HepG2 (cell line): ENCODE measurements around the gene DYSF. TPM values are rescaled to one million over a fixed set of nuclear protein-coding genes. Genes with fewer than 3 reads are reported as not detected.
A peak's percentile ranks its signal among the peaks of the same experiment; 100 is the strongest.

Source experiments
- ATAC-seq: fragments of 200-7000 bp; cut with Tn5 transposase; 3 replicates; pipeline ENCODE4 v1.9.1; 2020; ENCODE audit warnings: mild to moderate bottlenecking, moderate library complexity
- BruUV-seq: library from RNA; stranded (reverse); fragments of 400-500 nt; replicated peaks from 2 replicates; lab custom pipeline; 2021; lab: Mats Ljungman, UMichigan
- CTCF ChIA-PET: fragments of 300-600 bp; formaldehyde crosslinking; extraction: SDS; loops from one replicate; lab custom pipeline; 2021; ENCODE audit warnings: low total read pairs, inconsistent platforms, low intra/inter-chr PET ratio; lab: Yijun Ruan, JAX
- POLR2A ChIA-PET: fragments of 350-600 bp; sonication (Branson Sonifier 250); formaldehyde crosslinking; loops from one replicate; lab custom pipeline; 2020; ENCODE audit warnings: antibody characterized with exemption, inconsistent platforms; lab: Yijun Ruan, JAX
- DNase-seq: peaks from one replicate; pipeline ENCODE4 v3.0.0-alpha.2; 2015; ENCODE audit warnings: low spot score
- FAIRE-seq: peaks from 3 replicates; lab custom pipeline; 2011; peaks lifted over from hg19 to GRCh38; lab: Jason Lieb, UNC
- H2AFZ ChIP-seq: one replicate; pipeline ENCODE4 v1.6.1; 2011; ENCODE audit warnings: low read length, inconsistent platforms
- H3K27ac ChIP-seq: fragments of 300-600 bp; 3 replicates; pipeline ENCODE4 v1.8.0; 2011; ENCODE audit warnings: mixed run types, mild to moderate bottlenecking, mixed read lengths, low read length, inconsistent platforms; ENCODE audit not compliant: insufficient read depth; ENCODE audit errors: extremely low read length
- H3K27me3 ChIP-seq, 2 experiments: fragments of 200-600 bp in 1 of 2; 2 replicates in 1 of 2; 3 replicates in 1 of 2; pipeline versions ENCODE4 v1.6.0 to v1.8.0; 2011; ENCODE audit warnings: low read length in 2 of 2, mild to moderate bottlenecking in 2 of 2, moderate library complexity in 2 of 2, inconsistent platforms in 1 of 2; ENCODE audit not compliant: insufficient read depth in 2 of 2, control insufficient read depth in 1 of 2
- H3K36me3 ChIP-seq, 2 experiments: fragments of 200-600 bp in 1 of 2; replicated peaks in 1 of 2; 2 replicates in 1 of 2; 3 replicates in 1 of 2; pipeline versions ENCODE4 v1.5.1 to v1.8.0; 2011; ENCODE audit warnings: low read length in 2 of 2, inconsistent platforms in 1 of 2; ENCODE audit not compliant: insufficient read depth in 2 of 2, control insufficient read depth in 1 of 2
- H3K4me1 ChIP-seq: 2 replicates; pipeline ENCODE4 v1.5.1; 2012; ENCODE audit warnings: low read length, inconsistent platforms; ENCODE audit not compliant: insufficient read depth
- H3K4me2 ChIP-seq: 2 replicates; pipeline ENCODE4 v1.6.0; 2011; ENCODE audit warnings: low read depth, low read length, inconsistent platforms
- H3K4me3 ChIP-seq, 3 experiments: fragments of 200-600 bp in 1 of 3; sonication (generic), shearing (Covaris generic) in 1 of 3; replicated peaks in 1 of 3; 2 replicates each; pipeline ENCODE4 v1.5.1; 2011 to 2016; ENCODE audit warnings: low read length in 3 of 3, inconsistent platforms in 2 of 3, low read depth in 2 of 3, mild to moderate bottlenecking in 2 of 3, control low read depth in 1 of 3, mixed read lengths in 1 of 3; ENCODE audit not compliant: insufficient read depth in 1 of 3
- H3K79me2 ChIP-seq: one replicate; pipeline ENCODE4 v1.6.1; 2011; ENCODE audit warnings: low read length, inconsistent platforms; ENCODE audit not compliant: insufficient read depth
- H3K9ac ChIP-seq: 2 replicates; pipeline ENCODE4 v1.6.0; 2011; ENCODE audit warnings: mild to moderate bottlenecking, low read depth, low read length, inconsistent platforms; ENCODE audit not compliant: insufficient read depth
- H3K9me3 ChIP-seq: 2 replicates; pipeline ENCODE4 v1.5.1; 2012; ENCODE audit warnings: mild to moderate bottlenecking, low read length
- H4K20me1 ChIP-seq: 2 replicates; pipeline ENCODE4 v1.6.0; 2011; ENCODE audit warnings: inconsistent platforms, mild to moderate bottlenecking, low read length, moderate library complexity; ENCODE audit not compliant: insufficient read depth
- CTCF ChIP-seq: sonication (generic); formaldehyde crosslinking; IDR thresholded peaks from 2 replicates; pipeline ENCODE4 v1.5.0; 2020; ENCODE audit warnings: mild to moderate bottlenecking, missing genetic modification reagents, moderate library complexity
- MYPOP ChIP-seq: sonication (generic); formaldehyde crosslinking; IDR thresholded peaks from 2 replicates; pipeline ENCODE4 v1.8.1; 2023; ENCODE audit warnings: mild to moderate bottlenecking, moderate library complexity, missing genetic modification reagents
- STAG1 ChIP-seq: sonication (generic); formaldehyde crosslinking; IDR thresholded peaks from 2 replicates; pipeline ENCODE4 v1.4.0; 2020; ENCODE audit warnings: missing genetic modification reagents
- ZNF280B ChIP-seq: sonication (generic); formaldehyde crosslinking; IDR thresholded peaks from 2 replicates; pipeline ENCODE4 v1.5.0; 2020; ENCODE audit warnings: missing genetic modification reagents, mild to moderate bottlenecking, borderline replicate concordance
- WGBS: methylation state at CpG from one replicate; pipeline ENCODE4 v1.1.6; 2017; ENCODE audit warnings: low lambda C conversion rate; 5-methylcytosine and 5-hydroxymethylcytosine counted together
- in situ Hi-C: cut with HindIII; loops from 2 replicates; pipeline ENCODE4 v1.10.0; 2017; ENCODE audit warnings: low pct_unique_long_range_greater_than_20kb; ENCODE audit not compliant: extremely low pct_ligation_motif_present
- intact Hi-C: fragments of 100-400 bp; cut with micrococcal nuclease; formaldehyde crosslinking; loops from one replicate; pipeline ENCODE4 v1.10.0; 2022; ENCODE audit not compliant: unreplicated experiment
- polyA plus RNA-seq, 8 experiments: library from polyadenylated mRNA; depleted of rRNA in 3 of 8; stranded (reverse) in 7 of 8; unstranded in 1 of 8; fragments of >200 nt; fragmentation: Illumina TruSeq in 4 of 8; extraction: Trizol in 4 of 8; gene quantifications; 2 replicates each; pipeline versions ENCODE4 v1.2.1 to v1.2.3, GENCODE V29; 2011 to 2016; ENCODE audit warnings: low read depth in 4 of 8, missing spikeins in 1 of 8, mixed read lengths in 1 of 8; ENCODE audit not compliant: insufficient read depth in 1 of 8
- total RNA-seq, 5 experiments: library from RNA; depleted of rRNA; stranded (reverse); fragments of >200 nt; fragmentation: Illumina TruSeq; extraction: Trizol; gene quantifications; 2 replicates each; pipeline ENCODE4 v1.2.3, GENCODE V29; 2016; ENCODE audit warnings: low read depth in 1 of 5

The DYSF gene
- total and polyA plus RNA-seq, 2 of the 13 experiments (the other 11 are each of a cell fraction or from before 2014, with no cell fraction given): 0.15 to 2.4 TPM

GRCh38 chr2:71511776-71512175 is 58.4 kb downstream of the DYSF start:
- Histone ChIP-seq H3K9ac (no peak overlapping the region), H3K27ac (no peak overlapping the region), H4K20me1 (no peaks in the 10 kb centered on the region), H3K9me3 (no peaks in the 10 kb centered on the region), H3K4me1 (no peaks in the 10 kb centered on the region), H2AFZ (no peak overlapping the region), H3K27me3 (peaks cover 14 to 44% of the 10 kb centered on the region in 2 experiments; a peak in 4 of 5 replicates), H3K4me2 (no peak overlapping the region), H3K79me2 (no peaks in the 10 kb centered on the region), H3K4me3 (no peak overlapping the region), H3K36me3 (no peaks in the 10 kb centered on the region)
- in situ Hi-C loops (loop anchor here (10.0 kb wide), 1 partner anchor 287 kb away; the partner anchor contains the start of gene PAIP2B), intact Hi-C loops (loop anchor here (5.0 kb wide), 1 partner anchor 54 kb away; no protein-coding TSS in a partner anchor)
- TF ChIP-seq STAG1: 0 out of 2 replicates have a peak, but pooled peaks have one; percentile 4
- TF ChIP-seq ZNF280B (CRISPR knock-in tag): 0 out of 2 replicates have a peak, but pooled peaks have one; percentile 23
- TF ChIP-seq MYPOP (CRISPR knock-in tag): no peak
- TF ChIP-seq CTCF (CRISPR knock-in tag): peak; percentile 28
- no peak for FAIRE-seq
- WGBS: 14% methylated on average over 9 of the region's 10 CpGs
- POLR2A ChIA-PET: no interaction called here
- DNase-seq: no peak
- CTCF ChIA-PET: interaction anchor here (6.5 kb wide), 1 partner anchor 212 kb away, joined by 80 read pairs; no protein-coding TSS in a partner anchor
- peak; percentile 11; the same call in 2 of the 3 replicates for ATAC-seq
- no TSS peak for BruUV-seq
